K562 (cell line): Measurements from ENCODE around the gene GPN1. TPM values are rescaled to one million over a fixed set of nuclear protein-coding genes. Genes with fewer than 3 reads are reported as not detected.

Experiments used
- BCOR ChIP-seq: fragments of 450-650 bp; IDR thresholded peaks from 2 replicates; pipeline ENCODE4 v1.6.1; 2016
- ETS1 ChIP-seq: conservative IDR thresholded peaks from 2 replicates; pipeline ENCODE4 v1.6.1; 2011; ENCODE audit warnings: low read depth, mild to moderate bottlenecking, low read length; ENCODE audit not compliant: control insufficient read depth
- ETV6 ChIP-seq, 3 experiments: fragments of 150-350 bp in 1 of 3; sonication (generic) in 1 of 3; formaldehyde crosslinking in 1 of 3; IDR thresholded peaks; 2 replicates each; pipeline versions ENCODE4 v1.6.1 to v1.8.0; 2014 to 2022; ENCODE audit warnings: borderline replicate concordance in 2 of 3, low read depth in 2 of 3, antibody characterized with exemption in 1 of 3, low read length in 1 of 3, mild to moderate bottlenecking in 1 of 3, missing genetic modification reagents in 1 of 3
- EWSR1 ChIP-seq: fragments of 450-650 bp; IDR thresholded peaks from 2 replicates; pipeline ENCODE4 v1.6.1; 2018; ENCODE audit warnings: borderline replicate concordance, mild to moderate bottlenecking, low read depth, moderate library complexity; ENCODE audit not compliant: partially characterized antibody
- FOXM1 ChIP-seq, 2 experiments: fragments of 450-650 bp in 1 of 2; sonication (generic) in 1 of 2; formaldehyde crosslinking in 1 of 2; IDR thresholded peaks; 2 replicates each; pipeline versions ENCODE4 v1.6.1 to v1.9.0; 2017 to 2022; ENCODE audit warnings: low read depth in 2 of 2, mild to moderate bottlenecking in 2 of 2, missing genetic modification reagents in 1 of 2, moderate library complexity in 1 of 2
- GTF2B ChIP-seq: IDR thresholded peaks from 2 replicates; pipeline ENCODE4 v1.6.1; 2011; ENCODE audit not compliant: insufficient read length; ENCODE audit errors: extremely low read depth
- HDAC2 ChIP-seq: fragments of 450-650 bp; IDR thresholded peaks from 2 replicates; pipeline ENCODE4 v1.6.1; 2016; ENCODE audit warnings: mild to moderate bottlenecking
- MIER1 ChIP-seq: fragments of 450-650 bp; IDR thresholded peaks from 2 replicates; pipeline ENCODE4 v1.6.1; 2016; ENCODE audit warnings: antibody characterized with exemption, mild to moderate bottlenecking, low read depth
- SMAD4 ChIP-seq: fragments of 250-450 bp; sonication (Bioruptor Pico); conservative IDR thresholded peaks from 2 replicates; pipeline ENCODE4 v1.8.0; 2021; ENCODE audit warnings: inconsistent platforms, mild to moderate bottlenecking, moderate library complexity
- SMARCC2 ChIP-seq: fragments of 450-650 bp; IDR thresholded peaks from 2 replicates; pipeline ENCODE4 v1.6.1; 2017; ENCODE audit warnings: antibody characterized with exemption, moderate library complexity, mild to moderate bottlenecking, low read depth
- SRSF9 ChIP-seq: fragments of 200-400 bp; formaldehyde crosslinking; IDR thresholded peaks from 2 replicates; pipeline ENCODE4 v1.6.1; 2017; ENCODE audit warnings: low read depth, low read length, borderline replicate concordance
- USF2 ChIP-seq: sonication (generic); formaldehyde crosslinking; IDR thresholded peaks from 2 replicates; pipeline ENCODE4 v1.5.0; 2020; ENCODE audit warnings: missing genetic modification reagents
- ZBTB49 ChIP-seq: sonication (generic); formaldehyde crosslinking; IDR thresholded peaks from 2 replicates; pipeline ENCODE4 v1.8.0; 2022; ENCODE audit warnings: missing genetic modification reagents, mild to moderate bottlenecking, borderline replicate concordance
- ZNF143 ChIP-seq: sonication (generic); formaldehyde crosslinking; IDR thresholded peaks from 2 replicates; pipeline ENCODE4 v1.9.0; 2022; ENCODE audit warnings: mild to moderate bottlenecking, missing genetic modification reagents
- ZNF717 ChIP-seq: fragments of 250-450 bp; sonication (Bioruptor Pico); IDR thresholded peaks from 2 replicates; pipeline ENCODE4 v1.5.0; 2021
- polyA plus RNA-seq, 8 experiments: library from polyadenylated mRNA; depleted of rRNA in 4 of 8; stranded (reverse) in 5 of 8; unstranded in 3 of 8; fragments of >200 nt; fragmentation: Nextera tagmentation in 2 of 8; fragmentation: Illumina TruSeq in 1 of 8; extraction: Ambion mirVana in 2 of 8; extraction: Trizol in 1 of 8; gene quantifications; 2 replicates each; pipeline versions ENCODE4 v1.2.1 to v1.2.3, GENCODE V29; 2011 to 2014; ENCODE audit warnings: inconsistent platforms in 1 of 8, missing spikeins in 1 of 8
- total RNA-seq, 7 experiments: library from RNA; depleted of rRNA in 6 of 7; stranded (reverse); fragments of >200 nt in 6 of 7; fragmentation: Illumina TruSeq in 2 of 7; extraction: Trizol in 2 of 7; gene quantifications; 2 replicates each; pipeline versions ENCODE4 v1.2.1 to v1.2.3, GENCODE V29; 2011 to 2021; ENCODE audit warnings: low replicate concordance in 1 of 7
- TF ChIP-seq, protein P1 (sequence below): fragments of 250-450 bp; sonication (Bioruptor Pico); IDR thresholded peaks from 2 replicates; pipeline ENCODE4 v1.5.0; 2021; ENCODE audit warnings: mild to moderate bottlenecking, borderline replicate concordance

GPN1 gene
- total and polyA plus RNA-seq, 9 of the 15 experiments (the other 6 are each of a cell fraction or from before 2014, with no cell fraction given): 23.4 to 171 (median 48.2) TPM

DNA sequence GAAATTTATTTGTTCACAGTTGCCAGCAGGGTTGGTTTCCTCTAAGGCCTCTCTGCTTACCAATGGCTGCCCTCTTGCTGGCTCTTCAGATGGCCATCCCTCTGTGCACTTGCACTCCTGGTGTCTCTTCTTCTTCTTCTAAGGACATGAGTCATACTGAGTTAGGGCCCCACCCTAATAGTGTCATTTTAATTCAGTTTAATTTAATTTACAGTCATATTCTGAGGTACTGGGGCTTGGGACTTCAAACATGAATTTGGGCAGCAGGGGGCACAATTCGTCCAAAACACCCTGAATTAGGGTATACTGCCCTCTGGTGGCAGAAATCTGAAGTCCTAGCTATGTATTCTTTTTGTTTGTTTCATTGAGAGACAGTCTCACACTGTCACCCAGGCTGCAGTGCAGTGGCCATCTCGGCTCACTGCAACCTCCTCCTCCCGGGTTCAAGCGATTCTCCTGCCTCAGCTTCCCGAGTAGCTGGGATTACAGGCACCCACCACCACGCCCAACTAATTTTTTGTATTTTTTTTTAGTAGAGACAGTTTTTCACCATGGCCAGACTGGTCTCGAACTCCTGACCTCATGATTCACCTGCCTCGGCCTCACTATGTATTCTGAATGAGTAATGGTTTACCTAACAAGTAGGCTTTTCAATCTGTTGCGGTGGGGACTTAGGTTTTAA lies 54.7 kb downstream of the GPN1 start (continued):
- TF ChIP-seq BCOR (no peak), ZBTB49 (CRISPR knock-in tag) (no peak), HDAC2 (no peak), ZNF143 (no peak), SRSF9 (no peak), MIER1 (no peak), ETS1 (no peak), SMARCC2 (no peak), GTF2B (no peak), USF2 (CRISPR knock-in tag) (no peak), ETV6 (IDR thresholded peaks at IDR 0.05; ENCODE audit: borderline replicate concordance in 1 of 2, low read depth in 2 of 2, low read length in 1 of 2) (no peak), ETV6 (CRISPR knock-in tag; IDR thresholded peaks at IDR 0.05; ENCODE audit: borderline replicate concordance) (no peak), SMAD4 (no peak), EWSR1 (no peak), ZNF717 (no peak), FOXM1 (IDR thresholded peaks at IDR 0.05; ENCODE audit: low read depth) (peak; percentile 17; the same call in 1 of the 2 replicates), FOXM1 (CRISPR knock-in tag; IDR thresholded peaks at IDR 0.05; ENCODE audit: low read depth) (no peak)
- TF ChIP-seq, protein P1, sequence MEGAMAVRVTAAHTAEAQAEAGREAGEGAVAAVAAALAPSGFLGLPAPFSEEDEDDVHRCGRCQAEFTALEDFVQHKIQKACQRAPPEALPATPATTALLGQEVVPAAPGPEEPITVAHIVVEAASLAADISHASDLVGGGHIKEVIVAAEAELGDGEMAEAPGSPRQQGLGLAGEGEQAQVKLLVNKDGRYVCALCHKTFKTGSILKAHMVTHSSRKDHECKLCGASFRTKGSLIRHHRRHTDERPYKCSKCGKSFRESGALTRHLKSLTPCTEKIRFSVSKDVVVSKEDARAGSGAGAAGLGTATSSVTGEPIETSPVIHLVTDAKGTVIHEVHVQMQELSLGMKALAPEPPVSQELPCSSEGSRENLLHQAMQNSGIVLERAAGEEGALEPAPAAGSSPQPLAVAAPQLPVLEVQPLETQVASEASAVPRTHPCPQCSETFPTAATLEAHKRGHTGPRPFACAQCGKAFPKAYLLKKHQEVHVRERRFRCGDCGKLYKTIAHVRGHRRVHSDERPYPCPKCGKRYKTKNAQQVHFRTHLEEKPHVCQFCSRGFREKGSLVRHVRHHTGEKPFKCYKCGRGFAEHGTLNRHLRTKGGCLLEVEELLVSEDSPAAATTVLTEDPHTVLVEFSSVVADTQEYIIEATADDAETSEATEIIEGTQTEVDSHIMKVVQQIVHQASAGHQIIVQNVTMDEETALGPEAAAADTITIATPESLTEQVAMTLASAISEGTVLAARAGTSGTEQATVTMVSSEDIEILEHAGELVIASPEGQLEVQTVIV (CRISPR knock-in tag): no peak
